ENCODE results near the gene RPAP3. TPM values are rescaled to one million over a fixed set of nuclear protein-coding genes. Genes with fewer than 3 reads are reported as not detected.

The RPAP3 gene
- total RNA-seq, 1 donor from 2014 or later = 23.6 TPM

DNA sequence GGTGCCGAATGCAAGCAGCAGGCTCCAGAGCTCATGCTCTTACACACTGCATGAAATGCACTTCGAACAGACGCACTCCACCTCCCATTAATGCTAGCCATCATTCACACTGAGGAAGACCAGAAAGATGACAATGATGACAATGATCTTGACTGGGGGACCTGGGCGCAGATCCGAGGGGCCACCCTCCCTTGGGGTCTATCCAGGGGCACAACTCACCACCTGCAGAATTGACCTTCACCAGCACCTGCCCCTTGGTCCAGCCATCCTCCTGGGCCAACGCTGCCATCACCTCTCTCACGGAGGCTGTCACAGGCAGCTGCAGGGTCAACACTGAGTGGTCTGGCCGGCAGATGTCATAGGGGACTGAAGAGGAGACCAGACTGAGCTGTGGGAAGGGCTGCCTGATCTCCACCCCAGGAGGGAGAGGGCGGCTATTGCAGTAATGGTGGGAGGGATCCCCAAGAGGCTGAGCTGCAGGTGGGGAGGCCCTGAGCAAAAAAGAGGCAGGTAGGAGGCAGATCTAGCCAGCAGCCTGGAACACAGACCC, 37.6 kb upstream of the RPAP3 start:
- no peak for FAIRE-seq

DNA sequence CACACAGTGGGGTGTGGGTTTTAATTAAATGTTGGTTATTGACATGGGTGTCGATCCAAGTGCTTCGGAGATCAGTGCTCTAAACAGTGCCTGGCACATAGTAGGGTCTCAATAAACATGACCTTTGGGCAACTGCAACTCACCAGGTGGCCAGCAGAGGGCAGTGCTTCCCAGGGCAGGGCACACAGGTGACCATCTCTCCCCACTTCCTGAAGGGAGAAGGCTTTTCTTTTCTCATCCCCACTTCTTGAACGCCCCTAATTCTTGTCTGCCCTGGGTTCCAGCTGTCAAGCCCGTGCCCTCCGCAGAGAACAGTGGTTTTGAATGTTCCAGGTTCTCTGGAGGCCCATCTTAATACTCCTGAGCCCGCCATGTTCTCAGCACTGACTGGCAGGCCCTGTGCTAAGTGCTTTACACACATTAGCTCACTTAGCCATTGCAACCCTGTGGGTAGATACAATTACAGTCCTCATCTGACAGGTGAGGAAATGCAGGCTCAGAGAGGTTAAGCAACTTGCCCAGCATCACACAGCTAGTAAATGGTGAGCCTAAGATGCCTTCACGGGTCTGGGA, 36.5 kb upstream of the RPAP3 start:
- FAIRE-seq (no peak), DNase-seq (ENCODE audit: low spot score in 2 of 2) (no peak)

More for the DNA sequence above, 37.6 kb upstream of the RPAP3 start:
- no peak for DNase-seq (ENCODE audit: low spot score in 2 of 2)

DNA sequence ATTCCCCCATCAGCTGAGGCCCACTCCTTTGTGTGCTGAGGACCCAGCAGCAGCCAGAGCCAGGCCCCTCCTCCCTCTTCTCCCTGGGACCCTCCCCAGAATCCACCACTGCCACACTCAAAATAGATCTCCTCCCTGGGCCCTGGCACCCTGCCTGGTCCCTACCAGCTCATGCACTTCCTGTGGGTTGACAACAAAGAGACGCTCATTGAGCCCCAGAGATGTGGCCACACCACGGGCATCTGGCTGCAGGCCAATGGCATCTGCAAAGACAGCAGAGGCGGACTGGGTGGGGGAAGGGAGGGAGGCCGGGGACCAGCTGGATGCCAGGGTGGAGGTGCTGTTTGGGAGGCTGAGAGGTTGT, 35.5 kb upstream of the RPAP3 start:
- DNase-seq (ENCODE audit: low spot score in 2 of 2) (peak; percentile 63 to 75), FAIRE-seq (no peak)

DNA sequence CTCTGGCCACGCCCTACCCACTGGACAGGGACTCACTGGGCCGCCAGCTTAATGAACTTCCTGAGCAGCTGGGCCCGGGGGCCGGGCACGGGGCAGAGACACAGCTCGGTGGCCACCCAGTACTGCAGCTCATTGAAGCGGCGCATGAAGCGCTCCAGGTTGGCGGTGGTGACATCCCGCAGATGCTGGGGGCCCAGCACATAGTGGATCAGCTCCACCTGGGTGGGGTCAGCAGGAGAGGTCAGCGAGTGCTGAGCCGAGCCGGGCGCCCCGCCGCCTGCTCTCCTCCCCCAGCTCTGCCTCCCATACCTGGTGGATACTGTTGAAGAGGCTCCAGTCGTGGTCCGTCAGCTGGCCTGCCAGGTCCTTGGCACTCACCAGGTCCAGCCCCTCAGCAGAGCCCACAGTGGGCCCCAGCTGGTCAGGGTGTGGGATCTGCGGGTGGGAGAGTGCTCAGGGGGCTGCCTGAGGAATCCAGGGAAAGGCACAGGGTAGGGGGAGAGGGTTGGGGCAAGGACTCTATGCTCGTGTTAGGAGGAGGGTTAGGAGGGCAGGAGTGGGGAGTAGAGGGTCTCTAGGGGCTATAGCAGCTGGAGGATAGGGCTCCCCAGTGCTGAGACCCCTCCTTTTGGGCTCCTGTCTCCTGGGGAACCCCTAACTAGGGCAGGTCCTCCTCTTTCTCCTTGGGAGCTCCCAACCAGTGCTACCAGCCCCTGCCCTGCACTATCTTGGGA, 34.9 kb upstream of the RPAP3 start:
- no peak for FAIRE-seq

DNA sequence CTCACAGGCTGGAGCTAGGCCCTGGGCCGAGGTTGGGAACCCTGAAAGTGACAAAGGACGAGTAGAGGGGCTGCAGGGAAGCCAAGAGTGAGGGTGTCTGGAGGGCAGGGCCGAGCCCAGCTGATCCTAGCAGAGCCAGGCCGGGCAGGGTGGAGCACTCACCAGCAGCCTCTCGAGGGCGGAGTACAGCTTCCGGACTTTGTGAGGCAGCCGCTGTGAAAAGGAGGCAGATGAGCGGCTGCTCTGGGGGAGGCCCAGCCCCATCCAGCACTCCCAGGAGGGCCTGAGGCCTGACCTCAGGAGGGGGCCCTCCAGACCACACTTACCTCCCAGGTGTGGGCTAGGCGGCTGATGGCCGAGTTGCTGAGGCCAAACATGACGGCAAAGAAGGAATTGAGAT, 34.1 kb upstream of the RPAP3 start:
- no peak for DNase-seq (ENCODE audit: low spot score in 2 of 2)
- no peak for FAIRE-seq

More for the DNA sequence above, 34.9 kb upstream of the RPAP3 start:
- no peak for DNase-seq (ENCODE audit: low spot score in 2 of 2)

DNA sequence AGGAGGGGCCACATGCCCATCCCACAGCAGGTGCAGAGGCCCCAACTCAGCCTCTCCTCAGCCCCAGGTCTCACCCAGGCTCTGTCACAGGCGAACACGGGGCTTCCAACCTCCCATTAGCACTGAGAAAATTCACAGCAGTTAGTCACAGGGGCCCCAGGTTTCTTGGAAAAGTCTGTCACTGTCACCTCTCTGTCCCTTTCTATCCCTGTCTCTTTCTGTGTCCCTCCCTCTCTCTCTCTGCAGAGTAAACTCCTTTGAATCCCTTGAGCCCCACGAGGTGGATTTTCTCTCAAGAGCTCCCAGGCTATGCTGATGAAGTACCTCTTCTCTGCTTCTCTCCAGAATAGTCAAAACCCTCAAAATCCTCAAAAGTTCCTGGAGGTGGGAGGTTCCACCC, 33.5 kb upstream of the RPAP3 start:
- no peak for DNase-seq (ENCODE audit: low spot score in 2 of 2)
- FAIRE-seq = no peak

DNA sequence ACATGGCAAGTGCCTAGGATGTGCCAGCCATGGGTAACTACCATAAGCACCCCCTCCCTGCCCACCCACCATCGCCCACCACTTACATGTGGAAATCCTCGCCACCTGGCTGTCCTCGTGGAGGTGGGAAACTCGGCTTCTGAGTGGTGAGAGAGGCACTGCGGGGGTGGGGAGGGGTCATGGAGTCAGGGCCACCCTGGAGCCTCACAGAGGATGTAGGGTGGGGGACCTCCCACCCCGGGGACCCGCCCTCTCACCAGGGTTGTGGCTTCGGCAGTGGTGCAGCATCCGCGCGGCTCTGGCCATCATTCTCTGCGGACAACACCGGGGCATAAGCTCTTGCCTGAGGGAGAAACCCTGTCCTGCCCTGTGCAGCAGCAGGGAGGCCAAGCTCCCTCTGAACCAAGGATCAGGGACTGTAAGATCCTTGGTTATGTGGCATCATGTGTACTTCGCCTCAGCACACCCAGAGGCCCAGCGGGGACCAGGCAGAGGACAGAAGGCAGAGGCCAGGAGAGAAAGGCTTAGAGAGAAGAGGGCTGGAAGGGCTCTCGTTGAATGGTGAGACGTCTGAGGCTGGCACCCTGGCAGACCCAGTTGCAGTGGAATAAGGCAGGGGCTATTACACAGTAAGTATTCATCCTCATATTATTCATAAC, 32.2 kb upstream of the RPAP3 start:
- FAIRE-seq = no peak
- no peak for DNase-seq (ENCODE audit: low spot score in 2 of 2)

DNA sequence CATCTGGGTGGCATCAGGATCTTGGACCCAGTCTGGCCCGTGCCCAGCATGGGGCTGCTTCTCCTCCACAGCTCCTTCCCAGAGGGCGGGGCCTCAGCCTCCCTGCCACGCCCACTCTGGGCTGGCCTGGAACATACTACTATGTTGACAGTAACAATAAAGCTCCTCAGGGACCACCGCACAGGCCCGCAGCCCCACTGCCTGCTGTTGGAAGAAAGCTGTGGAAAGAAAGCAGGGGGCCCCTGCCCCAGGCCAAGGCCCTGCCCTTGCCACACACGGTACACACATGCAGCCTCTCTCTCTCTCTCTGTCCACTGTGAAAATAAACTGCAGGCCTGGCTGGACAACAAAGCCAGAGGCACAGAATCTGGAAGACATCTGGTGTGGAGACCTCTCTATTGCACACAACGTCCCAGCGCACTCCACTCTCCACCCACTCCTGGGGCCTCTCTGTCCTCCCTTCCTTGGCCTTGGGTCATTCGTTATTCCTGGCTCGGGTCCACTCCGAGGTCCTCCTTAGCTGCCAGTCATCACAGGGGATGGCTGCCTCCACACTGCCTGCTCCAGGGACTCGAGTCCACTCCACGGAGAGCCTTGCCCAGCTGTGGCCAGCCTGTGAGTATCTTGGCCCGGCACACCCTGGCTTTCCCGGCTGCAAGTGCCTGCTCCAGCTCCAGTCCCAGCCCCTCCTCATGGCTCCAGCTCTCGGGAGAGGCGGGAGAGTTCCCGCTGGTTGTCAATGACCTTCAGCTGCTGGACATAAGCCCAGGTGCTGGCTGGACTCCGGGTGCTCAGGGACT, 31.2 kb upstream of the RPAP3 start:
- DNase-seq (ENCODE audit: low spot score in 2 of 2) = peak in 1 of 2 donors; percentile 81
- no peak for FAIRE-seq

DNA sequence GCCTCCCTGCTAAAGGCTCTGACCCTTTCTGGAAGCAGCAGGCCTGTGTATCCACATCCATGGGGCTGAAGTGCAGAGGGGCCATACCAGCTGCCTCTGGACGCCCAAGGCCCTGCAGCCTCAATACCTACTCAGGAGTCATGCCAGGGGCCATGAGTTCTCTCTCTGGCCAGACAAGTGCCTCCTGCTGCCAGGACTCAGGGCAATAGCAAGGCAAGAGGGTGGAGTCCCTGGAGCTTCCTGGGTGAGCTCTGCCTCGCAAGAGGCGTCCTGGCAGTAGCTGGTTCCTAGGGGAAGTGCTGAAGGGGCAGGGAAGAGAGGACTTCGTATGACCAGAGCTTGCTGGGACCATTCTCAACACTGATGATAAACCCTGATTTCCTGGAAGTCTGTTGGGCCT, 30.4 kb upstream of the RPAP3 start:
- DNase-seq (ENCODE audit: low spot score in 2 of 2) (no peak), FAIRE-seq (no peak)

DNA sequence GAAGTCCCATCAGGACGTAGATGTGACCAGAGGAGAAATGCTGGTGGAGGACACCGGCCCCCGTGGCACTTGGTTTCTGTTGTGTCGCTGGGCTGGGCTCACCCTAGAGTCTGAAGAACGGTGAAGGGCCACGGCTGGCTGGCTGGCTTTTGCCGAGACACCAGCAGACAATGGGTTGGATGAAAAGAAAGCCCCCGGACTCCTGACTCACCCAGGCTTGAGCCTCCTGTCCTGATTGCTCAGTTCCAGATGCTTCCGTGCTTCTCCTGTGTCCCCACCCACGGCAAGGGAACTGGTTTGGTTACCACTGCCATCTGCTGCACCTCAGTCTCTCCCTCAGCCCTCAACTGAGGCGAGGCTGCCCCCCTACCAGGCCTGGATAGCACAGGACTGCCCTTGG, 29.8 kb upstream of the RPAP3 start:
- DNase-seq (ENCODE audit: low spot score in 2 of 2) = no peak
- FAIRE-seq = no peak

DNA sequence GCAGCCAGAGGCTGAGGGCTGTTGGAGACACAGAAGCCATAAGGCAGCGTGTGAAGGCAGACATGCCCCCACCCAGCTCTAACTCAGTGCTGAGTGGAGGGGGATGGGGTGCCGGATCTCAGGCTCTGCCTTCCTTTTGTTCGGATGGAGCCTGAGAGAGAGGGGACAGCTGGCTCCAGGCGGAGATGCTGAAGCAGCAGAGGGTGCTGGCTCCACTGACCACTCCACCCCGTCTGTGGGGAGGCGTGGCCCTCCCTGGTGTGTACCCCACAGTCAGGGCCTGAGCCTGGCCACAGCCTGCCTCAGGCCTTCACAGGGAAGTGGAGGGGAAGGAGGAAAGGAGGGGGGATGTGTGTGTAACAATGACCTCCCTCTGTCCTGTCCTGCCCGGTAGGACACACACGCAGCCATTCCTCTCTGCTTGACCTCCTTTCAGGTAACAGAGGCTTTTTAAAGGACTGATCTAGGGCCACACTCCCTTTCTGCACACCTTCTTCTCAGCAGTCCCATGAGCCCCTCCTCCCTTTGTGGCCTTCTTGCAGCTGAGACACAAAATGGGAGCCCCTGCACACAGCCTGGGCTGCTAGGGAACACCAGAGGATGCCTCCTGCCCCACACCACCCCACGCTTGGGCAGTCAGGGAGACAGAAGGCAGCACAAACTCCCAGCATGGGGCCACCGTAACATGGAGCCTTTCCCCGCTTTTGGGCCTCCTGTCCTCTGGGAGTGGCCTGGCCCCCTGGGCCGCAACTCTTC, 29.1 kb upstream of the RPAP3 start:
- DNase-seq (ENCODE audit: low spot score in 2 of 2) = no peak
- no peak for FAIRE-seq

DNA sequence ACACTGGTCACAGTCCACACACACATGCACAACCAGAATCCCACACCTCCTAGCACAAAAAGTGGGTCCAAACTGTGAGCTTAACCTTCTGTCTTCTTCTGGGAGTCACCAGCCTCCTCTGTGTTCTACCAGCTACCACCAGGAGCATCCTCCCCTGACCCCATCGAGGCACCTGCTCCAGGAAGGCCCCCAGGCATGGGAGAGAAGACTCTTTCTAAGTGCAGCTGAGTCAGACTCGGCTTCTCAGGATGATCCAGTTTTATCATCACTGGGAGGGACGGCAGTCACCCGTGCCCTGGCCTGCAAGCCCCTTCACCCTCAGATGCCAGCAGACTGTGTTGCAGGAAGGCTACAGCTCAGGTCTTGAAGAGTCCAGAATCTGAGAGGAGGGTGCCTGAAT, 27.3 kb upstream of the RPAP3 start:
- no peak for DNase-seq (ENCODE audit: low spot score in 2 of 2)
- no peak for FAIRE-seq

DNA sequence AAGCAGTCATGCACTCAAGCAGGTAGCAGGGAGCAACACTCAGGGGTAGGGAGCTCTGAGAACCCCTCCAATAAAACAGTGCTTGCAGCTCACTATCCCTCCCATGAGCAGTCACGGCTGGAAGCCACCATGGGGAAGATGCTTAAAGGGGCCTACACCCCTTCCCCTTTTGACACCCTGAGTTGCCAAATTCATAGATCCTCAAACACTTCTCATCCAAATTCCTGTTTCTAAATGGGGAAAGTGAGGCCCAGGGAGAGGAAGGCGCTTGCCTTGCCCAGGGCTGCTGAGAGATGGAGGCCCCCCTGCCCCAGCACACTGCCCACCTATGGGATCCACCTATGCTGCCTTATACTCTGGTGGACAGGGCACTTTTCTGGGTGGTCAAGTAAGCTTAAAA, 26.7 kb upstream of the RPAP3 start:
- FAIRE-seq (no peak), DNase-seq (ENCODE audit: low spot score in 2 of 2) (no peak)

DNA sequence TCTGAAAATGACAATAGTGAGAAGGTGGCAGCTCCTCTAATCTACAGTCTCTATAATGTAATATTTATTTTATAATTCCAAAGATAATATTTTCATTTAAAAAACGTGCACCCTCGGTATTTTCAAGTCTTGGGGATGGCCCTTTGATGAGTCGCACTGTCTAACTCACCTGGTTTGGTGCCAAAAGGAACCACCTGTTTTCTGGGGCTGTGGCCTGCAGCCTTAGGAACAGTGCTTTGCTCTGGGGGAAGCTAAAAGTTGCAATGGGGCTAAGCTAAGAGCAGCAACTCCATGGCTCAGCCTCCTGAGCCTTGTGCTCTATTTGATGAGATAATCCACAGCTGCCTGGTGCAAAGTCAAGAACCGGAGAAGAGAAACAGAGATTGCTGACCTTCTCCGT, 25.9 kb upstream of the RPAP3 start:
- FAIRE-seq = no peak
- no peak for DNase-seq (ENCODE audit: low spot score in 2 of 2)

DNA sequence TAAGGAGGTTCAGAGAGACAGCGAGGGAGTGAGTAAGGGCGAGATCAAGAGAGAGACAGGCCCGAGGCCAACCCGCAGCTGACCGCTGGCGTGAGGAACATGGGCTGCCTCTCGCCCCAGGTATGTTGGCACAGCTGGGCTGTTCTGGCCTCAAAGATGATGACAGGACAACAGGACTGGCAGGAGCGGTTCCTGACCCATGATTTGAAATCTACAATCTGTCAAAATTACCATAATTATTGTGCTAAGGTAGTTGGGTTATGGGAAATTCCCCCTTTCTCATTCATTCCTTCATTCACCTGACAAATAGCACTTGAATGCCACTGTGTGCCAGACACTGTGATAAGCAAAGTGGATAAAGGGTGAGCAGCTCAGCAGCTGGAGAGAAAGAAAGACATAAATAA, 24.5 kb upstream of the RPAP3 start:
- FAIRE-seq = no peak

DNA sequence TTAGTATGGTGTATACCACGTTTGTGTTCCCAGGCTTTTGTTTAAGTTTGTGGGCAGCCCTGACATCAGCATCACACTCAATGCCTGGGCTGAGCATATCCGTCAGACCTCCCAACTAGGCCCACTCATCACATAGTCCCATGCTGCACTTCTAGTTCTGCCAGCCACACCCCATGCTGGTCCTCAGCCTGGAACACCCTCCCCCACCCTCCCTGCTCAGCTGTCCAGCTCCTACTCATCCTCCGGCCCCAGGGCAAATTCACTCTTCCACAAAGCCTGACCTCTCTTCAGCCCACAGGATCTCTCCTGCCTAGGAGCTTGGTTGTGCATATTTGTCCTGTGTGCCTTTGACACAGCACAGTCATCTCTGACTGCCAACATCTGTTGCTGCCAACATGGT, 23.4 kb upstream of the RPAP3 start:
- FAIRE-seq (no peak), DNase-seq (ENCODE audit: low spot score in 2 of 2) (no peak)

More for the DNA sequence above, 24.5 kb upstream of the RPAP3 start:
- DNase-seq (ENCODE audit: low spot score in 2 of 2) = no peak

DNA sequence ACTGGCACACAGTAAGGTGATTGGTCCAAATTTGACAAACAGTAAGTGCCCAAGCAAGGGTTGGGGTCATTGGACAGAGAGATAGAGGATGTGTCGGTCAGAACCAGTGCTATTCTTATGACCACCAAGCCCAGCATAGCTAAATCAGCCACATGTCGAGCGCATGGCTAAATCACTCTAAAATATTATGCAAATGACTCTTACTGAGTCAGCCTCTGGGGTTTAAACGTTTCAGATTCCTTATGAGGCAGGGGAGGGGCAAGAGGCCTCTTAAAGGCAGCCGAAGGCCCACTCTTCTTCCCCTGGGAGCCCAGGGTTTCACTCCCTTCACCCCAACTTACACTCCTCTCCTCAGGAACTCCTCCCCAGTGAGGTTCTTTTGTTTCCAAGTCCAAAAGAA, 20.1 kb upstream of the RPAP3 start:
- no peak for DNase-seq (ENCODE audit: low spot score in 2 of 2)
- FAIRE-seq = no peak

DNA sequence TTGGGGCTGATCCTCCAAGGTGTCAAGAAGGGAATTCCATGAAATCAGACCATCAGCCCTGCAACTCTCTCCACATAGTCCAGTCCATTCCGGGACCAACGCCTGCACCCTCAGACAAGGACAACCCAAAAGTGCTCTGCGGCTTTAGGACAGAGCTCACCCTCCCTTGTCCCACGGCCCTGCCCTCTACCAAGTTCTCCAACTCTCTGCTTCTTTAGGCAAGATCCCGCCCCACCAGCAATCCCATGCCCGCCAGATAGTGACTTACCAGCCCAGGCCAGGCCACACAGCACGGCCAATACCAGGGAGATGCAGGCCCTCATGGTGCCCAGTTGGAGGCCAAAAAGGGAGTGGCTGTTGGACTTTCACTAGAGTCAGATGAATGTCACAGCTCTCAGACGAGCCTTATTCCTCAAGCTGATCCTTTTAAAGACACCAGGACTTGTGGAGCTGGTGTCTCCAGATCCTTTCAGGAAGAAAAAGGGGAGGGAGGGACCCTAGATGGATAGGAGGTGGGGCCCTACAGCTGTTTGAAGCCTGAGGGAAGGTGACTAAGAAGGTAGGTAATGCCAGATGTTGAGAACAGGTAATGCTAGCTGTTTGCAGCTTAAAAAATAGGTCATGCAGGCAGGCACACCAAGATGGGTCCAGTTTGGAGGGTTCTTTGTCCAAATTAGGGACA, 19.4 kb upstream of the RPAP3 start, which contains the start of gene ENDOU:
TSS of gene ENDOU (minus strand) at position 400 of the 682 bp plus-strand sequence. CDS start at position 323, 77 bp downstream.
- DNase-seq (ENCODE audit: low spot score in 2 of 2) = no peak
- no peak for FAIRE-seq

DNA sequence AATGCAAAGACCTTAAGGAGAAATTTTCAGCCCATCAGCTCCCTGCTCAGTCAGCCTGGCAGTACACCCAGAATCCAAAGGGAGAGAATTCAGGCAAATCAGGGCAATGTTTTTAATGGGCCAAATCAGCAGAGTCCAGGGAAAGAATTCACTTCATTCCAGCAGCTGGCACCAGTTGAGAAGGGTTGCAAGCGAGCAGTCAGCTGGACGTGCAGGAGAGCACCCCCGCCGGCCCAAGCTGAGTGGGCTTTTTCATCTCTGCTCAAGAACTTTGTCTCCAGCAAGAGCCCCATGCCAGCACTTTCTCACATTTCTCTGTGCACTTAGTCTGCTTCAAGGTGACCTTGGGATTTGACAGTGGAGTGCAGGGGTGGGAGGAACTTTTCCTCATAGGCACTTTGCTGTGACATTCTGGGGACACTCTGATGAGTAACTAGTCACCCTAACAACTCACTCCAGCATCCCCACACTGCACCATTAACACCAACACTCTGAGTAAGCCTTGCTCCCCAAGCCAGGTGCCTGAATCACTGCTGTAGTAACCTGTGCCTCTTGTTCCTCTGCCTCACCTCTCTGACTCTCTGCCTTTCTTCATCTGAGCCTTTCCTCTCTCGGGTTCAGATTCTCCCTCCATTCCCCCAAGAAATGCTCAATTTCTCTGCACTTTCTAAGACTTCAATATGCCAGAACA, 17.3 kb upstream of the RPAP3 start:
- FAIRE-seq = no peak
- no peak for DNase-seq (ENCODE audit: low spot score in 2 of 2)
